Stimulated activated naive CD4-positive, alpha-beta T cell treated with Interleukin-2 at 50 U/mL for 16 hours (primary cell): ENCODE results near the gene HECTD4.
"Not testable (repeated sequence)": the region's sequence is repeated elsewhere in the genome, so short reads cannot be mapped to it uniquely, and the experiment has no call there.

ENCODE experiments used
- DNase-seq: peaks from one replicate; lab custom pipeline; 2025; lab: John Stamatoyannopoulos, UW

The HECTD4 gene

GRCh38 chr12:112407683-112408082, 25.5 kb upstream of the HECTD4 start:
- not testable (repeated sequence) for DNase-seq

GRCh38 chr12:112406519-112407488, 24.6 kb upstream of the HECTD4 start:
- no peak for DNase-seq

- DNase-seq: no peak
Observed at GRCh38 chr12:112401903-112402498, 19.8 kb upstream of the HECTD4 start.

- DNase-seq: no peak
Observed at GRCh38 chr12:112401054-112401453, 18.8 kb upstream of the HECTD4 start.

- DNase-seq: no peak
Observed at GRCh38 chr12:112393328-112393727, 11.1 kb upstream of the HECTD4 start.

- DNase-seq: not testable (repeated sequence)
Observed at GRCh38 chr12:112389922-112390654, 7.9 kb upstream of the HECTD4 start.

- no peak for DNase-seq
Observed at GRCh38 chr12:112389228-112389627, 7.0 kb upstream of the HECTD4 start.

- DNase-seq: no peak
Observed at GRCh38 chr12:112386726-112387125, 4.5 kb upstream of the HECTD4 start.

- no peak for DNase-seq
Observed at GRCh38 chr12:112382866-112383265, 635 bp upstream of the HECTD4 start.

- peak; percentile 23 for DNase-seq
Observed at GRCh38 chr12:112381406-112381882, 787 bp downstream of the HECTD4 start.

GRCh38 chr12:112380663-112381405, 1.4 kb downstream of the HECTD4 start:
- no peak for DNase-seq

- no peak for DNase-seq
Observed at GRCh38 chr12:112375105-112375504, 7.1 kb downstream of the HECTD4 start.

GRCh38 chr12:112374166-112374740, 8.0 kb downstream of the HECTD4 start:
- no peak for DNase-seq

GRCh38 chr12:112370868-112371510, 11.2 kb downstream of the HECTD4 start:
- no peak for DNase-seq

- DNase-seq: no peak
Observed at GRCh38 chr12:112370199-112370598, 12.0 kb downstream of the HECTD4 start.

GRCh38 chr12:112368856-112369255, 13.4 kb downstream of the HECTD4 start:
- no peak for DNase-seq

GRCh38 chr12:112367965-112368364, 14.3 kb downstream of the HECTD4 start:
- DNase-seq: no peak

GRCh38 chr12:112362310-112362709, 19.9 kb downstream of the HECTD4 start:
- no peak for DNase-seq

GRCh38 chr12:112361271-112361670, 21.0 kb downstream of the HECTD4 start:
- DNase-seq: no peak

- no peak for DNase-seq
Observed at GRCh38 chr12:112359290-112359689, 22.9 kb downstream of the HECTD4 start.

- no peak for DNase-seq
Observed at GRCh38 chr12:112357214-112357613, 25.0 kb downstream of the HECTD4 start.
